GM12878 (cell line): ENCODE results near the gene UBR2. TPM values are rescaled to one million over a fixed set of nuclear protein-coding genes. Genes with fewer than 3 reads are reported as not detected.

Source experiments
- ATAC-seq: fragments of 200-7000 bp; cut with Tn5 transposase; 3 replicates; pipeline ENCODE4 v1.9.1; 2020; ENCODE audit warnings: mild to moderate bottlenecking, moderate library complexity
- BruUV-seq: library from RNA; stranded (reverse); fragments of 400-500 nt; replicated peaks from 2 replicates; lab custom pipeline; 2021; lab: Mats Ljungman, UMichigan
- CTCF ChIA-PET: fragments of 300-600 bp; sonication (Branson Sonifier 250); formaldehyde crosslinking; extraction: SDS; loops from one replicate; lab custom pipeline; 2021; ENCODE audit warnings: inconsistent platforms; lab: Yijun Ruan, JAX
- POLR2A ChIA-PET: fragments of 350-600 bp; formaldehyde crosslinking; extraction: SDS; loops from one replicate; lab custom pipeline; 2021; ENCODE audit warnings: inconsistent platforms; lab: Charles Lee
- RAD21 ChIA-PET: fragments of 300-600 bp; sonication (Branson Sonifier 250); formaldehyde crosslinking; loops from one replicate; lab custom pipeline; 2023; ENCODE audit warnings: antibody characterized with exemption; ENCODE audit not compliant: unreplicated experiment; lab: Charles Lee
- SMC1A ChIA-PET: fragments of 300-600 bp; sonication (Branson Sonifier 250); formaldehyde crosslinking; loops from one replicate; lab custom pipeline; 2023; ENCODE audit not compliant: unreplicated experiment, uncharacterized antibody; lab: Charles Lee
- DNase-seq: peaks from one replicate; pipeline ENCODE4 v3.0.0-alpha.2; 2011; ENCODE audit warnings: low read depth, low spot score
- FAIRE-seq: peaks from 3 replicates; lab custom pipeline; 2011; peaks lifted over from hg19 to GRCh38; lab: Jason Lieb, UNC
- H2AFZ ChIP-seq: 2 replicates; pipeline ENCODE4 v1.6.0; 2011; ENCODE audit warnings: low read depth, low read length, control low read depth; ENCODE audit not compliant: control insufficient read depth
- H3K27ac ChIP-seq: 2 replicates; pipeline ENCODE4 v1.5.1; 2011; ENCODE audit warnings: control low read depth; ENCODE audit not compliant: control insufficient read depth, insufficient read depth
- H3K27me3 ChIP-seq, 2 experiments: replicated peaks in 1 of 2; 2 replicates each; pipeline versions ENCODE4 v1.6.0 to v1.6.1; 2011; ENCODE audit warnings: low read length in 1 of 2; ENCODE audit not compliant: control insufficient read depth in 2 of 2, insufficient read depth in 2 of 2
- H3K36me3 ChIP-seq, 2 experiments: 2 replicates each; pipeline ENCODE4 v1.5.1; 2011; ENCODE audit warnings: low read length in 1 of 2; ENCODE audit not compliant: control insufficient read depth in 2 of 2, insufficient read depth in 2 of 2
- H3K4me1 ChIP-seq: 2 replicates; pipeline ENCODE4 v1.6.1; 2011; ENCODE audit warnings: mild to moderate bottlenecking, low read length, moderate library complexity, mixed read lengths; ENCODE audit not compliant: control insufficient read depth, insufficient read depth
- H3K4me2 ChIP-seq: 2 replicates; pipeline ENCODE4 v1.6.0; 2011; ENCODE audit warnings: control low read depth; ENCODE audit not compliant: control insufficient read depth, insufficient read depth
- H3K4me3 ChIP-seq: fragments of 200-600 bp; sonication (generic); 2 replicates; pipeline ENCODE4 v1.5.1; 2016
- H3K79me2 ChIP-seq: 2 replicates; pipeline ENCODE4 v1.6.0; 2011; ENCODE audit warnings: low read length; ENCODE audit not compliant: control insufficient read depth, insufficient read depth
- H3K9ac ChIP-seq: 2 replicates; pipeline ENCODE4 v1.8.0; 2011; ENCODE audit warnings: low read length, control low read depth, mixed read lengths; ENCODE audit not compliant: control insufficient read depth, insufficient read depth
- H3K9me3 ChIP-seq: replicated peaks from 3 replicates; pipeline ENCODE4 v1.5.1; 2011; ENCODE audit warnings: mild to moderate bottlenecking, low read length; ENCODE audit not compliant: control insufficient read depth, insufficient read depth
- H4K20me1 ChIP-seq: 2 replicates; pipeline ENCODE4 v1.6.0; 2011; ENCODE audit not compliant: control insufficient read depth, insufficient read depth
- CBX5 ChIP-seq: sonication (generic); IDR thresholded peaks from 2 replicates; pipeline ENCODE4 v1.6.1; 2016; ENCODE audit warnings: low read depth, moderate library complexity, mild to moderate bottlenecking, inconsistent platforms
- HDAC2 ChIP-seq: fragments of 200-600 bp; sonication (generic); IDR thresholded peaks from 2 replicates; pipeline ENCODE4 v1.6.1; 2017
- IKZF2 ChIP-seq, 2 experiments: fragments of 450-650 bp; IDR thresholded peaks; 2 replicates each; pipeline ENCODE4 v1.6.1; 2017; ENCODE audit warnings: mild to moderate bottlenecking in 2 of 2, moderate library complexity in 2 of 2
- JUNB ChIP-seq: IDR thresholded peaks from 2 replicates; pipeline ENCODE4 v1.6.1; 2016; ENCODE audit warnings: antibody characterized with exemption, mild to moderate bottlenecking
- LARP7 ChIP-seq: fragments of 450-650 bp; IDR thresholded peaks from 2 replicates; pipeline ENCODE4 v1.6.1; 2017; ENCODE audit warnings: mild to moderate bottlenecking
- MXI1 ChIP-seq: fragments of 150-350 bp; IDR thresholded peaks from 2 replicates; pipeline ENCODE4 v1.6.1; 2011; ENCODE audit warnings: low read depth, mild to moderate bottlenecking, inconsistent platforms, low read length, improper control_type of control experiment
- NR2C2 ChIP-seq: IDR thresholded peaks from 2 replicates; pipeline ENCODE4 v1.6.1; 2011; ENCODE audit warnings: borderline replicate concordance, low read depth; ENCODE audit not compliant: control insufficient read depth, insufficient read length
- POU2F2 ChIP-seq: IDR thresholded peaks from 3 replicates; pipeline ENCODE4 v1.6.1; 2011; ENCODE audit warnings: low read depth, mild to moderate bottlenecking, low read length, borderline replicate concordance
- RUNX3 ChIP-seq: IDR thresholded peaks from 2 replicates; pipeline ENCODE4 v1.6.1; 2012; ENCODE audit warnings: low read length, inconsistent platforms
- SMC3 ChIP-seq: IDR thresholded peaks from 2 replicates; pipeline ENCODE4 v1.6.1; 2011; ENCODE audit warnings: low read length, improper control_type of control experiment, borderline replicate concordance
- ZNF622 ChIP-seq: fragments of 450-650 bp; IDR thresholded peaks from 2 replicates; pipeline ENCODE4 v1.6.1; 2017; ENCODE audit warnings: mild to moderate bottlenecking, inconsistent platforms
- in situ Hi-C: fragments of 300-500 bp; cut with MboI; formaldehyde crosslinking; loops from 9 replicates; pipeline ENCODE4 v1.14.3; 2018; ENCODE audit warnings: mixed read lengths
- intact Hi-C: fragments of 100-400 bp; cut with micrococcal nuclease; formaldehyde crosslinking; loops from one replicate; pipeline ENCODE4 v1.14.2; 2022; ENCODE audit not compliant: unreplicated experiment
- polyA plus RNA-seq, 11 experiments: library from polyadenylated mRNA; depleted of rRNA in 4 of 11; unstranded in 6 of 11; stranded (reverse) in 5 of 11; fragments of >200 nt; fragmentation: Nextera tagmentation in 4 of 11; fragmentation: Illumina TruSeq in 1 of 11; extraction: Ambion mirVana in 4 of 11; extraction: Trizol in 1 of 11; gene quantifications; 1 replicate in 1 of 11; 2 replicates in 10 of 11; pipeline versions ENCODE4 v1.2.1 to v1.2.3, GENCODE V29; 2011 to 2016; ENCODE audit warnings: inconsistent platforms in 2 of 11, missing spikeins in 2 of 11, low read depth in 1 of 11
- total RNA-seq, 4 experiments: library from RNA; depleted of rRNA in 3 of 4; stranded (reverse); fragments of >200 nt in 3 of 4; fragmentation: Illumina TruSeq in 1 of 4; extraction: Trizol in 1 of 4; gene quantifications; 2 replicates each; pipeline versions ENCODE4 v1.2.1 to v1.2.3, GENCODE V29; 2013 to 2021
- TF ChIP-seq, protein P1 (sequence below): fragments of 450-650 bp; formaldehyde crosslinking; IDR thresholded peaks from 2 replicates; pipeline ENCODE4 v1.4.0; 2020; ENCODE audit warnings: mild to moderate bottlenecking, moderate library complexity

The UBR2 gene
- total and polyA plus RNA-seq, 10 of the 15 experiments (the other 5 are each of a cell fraction or from before 2014, with no cell fraction given): 2.3 to 18.4 (median 9.6) TPM

DNA sequence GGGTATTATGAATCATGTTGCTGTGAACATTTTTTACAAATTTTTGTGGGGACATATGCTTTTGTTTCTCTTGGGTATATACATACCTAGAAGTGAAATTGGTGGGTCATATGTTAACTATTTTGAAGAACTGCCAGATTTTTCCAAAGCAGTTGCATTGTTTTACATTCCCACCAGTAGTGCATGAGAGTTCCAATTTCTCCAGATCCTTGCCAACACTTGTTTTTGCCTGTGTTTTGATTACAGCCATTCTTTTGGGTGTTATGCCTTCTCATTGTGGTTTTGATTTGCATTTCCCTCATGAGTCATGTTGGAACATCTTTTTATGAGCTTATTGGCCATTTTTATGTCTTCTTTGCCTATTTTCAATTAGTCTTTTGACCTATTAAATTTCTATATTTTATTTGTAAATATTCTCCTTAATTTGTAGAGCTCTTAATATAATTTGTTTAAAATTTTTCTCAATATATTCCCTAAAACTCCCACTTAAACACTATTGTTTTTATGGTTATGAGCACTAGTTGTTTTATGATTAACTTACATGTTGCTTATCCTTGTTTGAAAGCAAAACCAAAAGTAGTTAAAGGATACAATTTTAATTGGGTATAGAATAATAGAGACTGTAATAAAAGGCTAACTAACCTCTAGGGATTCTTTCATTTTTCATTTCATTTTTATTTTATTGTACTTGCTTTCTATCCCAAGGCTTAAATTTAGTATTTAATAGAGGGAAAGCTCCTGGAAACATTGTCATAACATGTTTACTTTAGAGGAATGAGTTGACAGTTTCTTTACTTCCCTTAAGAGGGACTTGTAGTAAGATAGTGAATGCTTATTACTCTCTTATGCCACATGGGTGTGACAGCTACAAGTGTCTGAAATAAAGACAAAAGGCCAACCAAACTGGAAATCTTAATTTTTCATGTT, 5.5 kb downstream of the UBR2 start:
- H3K79me2 ChIP-seq: peaks cover 70% of the 10 kb centered on the region
- H3K9me3 ChIP-seq: no peaks in the 10 kb centered on the region
- no peak for TF ChIP-seq HDAC2
- TF ChIP-seq IKZF2 (IDR thresholded peaks at IDR 0.05): no peak
- peak; percentile 71 for TF ChIP-seq RUNX3
- no peak for TF ChIP-seq MXI1
- no peak for TF ChIP-seq ZNF622
- TF ChIP-seq, protein P1, sequence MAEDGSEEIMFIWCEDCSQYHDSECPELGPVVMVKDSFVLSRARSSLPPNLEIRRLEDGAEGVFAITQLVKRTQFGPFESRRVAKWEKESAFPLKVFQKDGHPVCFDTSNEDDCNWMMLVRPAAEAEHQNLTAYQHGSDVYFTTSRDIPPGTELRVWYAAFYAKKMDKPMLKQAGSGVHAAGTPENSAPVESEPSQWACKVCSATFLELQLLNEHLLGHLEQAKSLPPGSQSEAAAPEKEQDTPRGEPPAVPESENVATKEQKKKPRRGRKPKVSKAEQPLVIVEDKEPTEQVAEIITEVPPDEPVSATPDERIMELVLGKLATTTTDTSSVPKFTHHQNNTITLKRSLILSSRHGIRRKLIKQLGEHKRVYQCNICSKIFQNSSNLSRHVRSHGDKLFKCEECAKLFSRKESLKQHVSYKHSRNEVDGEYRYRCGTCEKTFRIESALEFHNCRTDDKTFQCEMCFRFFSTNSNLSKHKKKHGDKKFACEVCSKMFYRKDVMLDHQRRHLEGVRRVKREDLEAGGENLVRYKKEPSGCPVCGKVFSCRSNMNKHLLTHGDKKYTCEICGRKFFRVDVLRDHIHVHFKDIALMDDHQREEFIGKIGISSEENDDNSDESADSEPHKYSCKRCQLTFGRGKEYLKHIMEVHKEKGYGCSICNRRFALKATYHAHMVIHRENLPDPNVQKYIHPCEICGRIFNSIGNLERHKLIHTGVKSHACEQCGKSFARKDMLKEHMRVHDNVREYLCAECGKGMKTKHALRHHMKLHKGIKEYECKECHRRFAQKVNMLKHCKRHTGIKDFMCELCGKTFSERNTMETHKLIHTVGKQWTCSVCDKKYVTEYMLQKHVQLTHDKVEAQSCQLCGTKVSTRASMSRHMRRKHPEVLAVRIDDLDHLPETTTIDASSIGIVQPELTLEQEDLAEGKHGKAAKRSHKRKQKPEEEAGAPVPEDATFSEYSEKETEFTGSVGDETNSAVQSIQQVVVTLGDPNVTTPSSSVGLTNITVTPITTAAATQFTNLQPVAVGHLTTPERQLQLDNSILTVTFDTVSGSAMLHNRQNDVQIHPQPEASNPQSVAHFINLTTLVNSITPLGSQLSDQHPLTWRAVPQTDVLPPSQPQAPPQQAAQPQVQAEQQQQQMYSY (CRISPR knock-in tag): no peak
- no peak for TF ChIP-seq SMC3
- TF ChIP-seq JUNB: peak; percentile 29; the same call in 1 of the 2 replicates
- TF ChIP-seq CBX5: no peak
- TF ChIP-seq LARP7: no peak
- TF ChIP-seq POU2F2: peak; percentile 62; the same call in 1 of the 3 replicates
- TF ChIP-seq NR2C2: no peak
- TF ChIP-seq, all 136 proteins: peak for 3
- no peaks in the 10 kb centered on the region; a peak in 1 of 4 replicates for H3K36me3 ChIP-seq
- H3K9ac ChIP-seq: no peak overlapping the region
- RAD21 ChIA-PET: interaction anchor here (0.9 to 1.5 kb wide), 6 partner anchors 9 to 179 kb away, joined by 3 to 5 read pairs (median 3); no protein-coding TSS in a partner anchor
- SMC1A ChIA-PET: interaction anchor here (0.6 to 1.9 kb wide), 11 partner anchors 8 to 360 kb away, joined by 3 to 6 read pairs (median 4); partner anchors contain the start of gene CNPY3
- BruUV-seq: no TSS peak
- H3K27me3 ChIP-seq: no peaks in the 10 kb centered on the region
- intact Hi-C loops: no loop called here
- ATAC-seq (peak; percentile 21; the same call in 1 of the 3 replicates), FAIRE-seq (no peak), DNase-seq (no peak)
- H3K27ac ChIP-seq: peak overlapping the region; percentile 51; the same call in 1 of the 2 replicates
- no peak overlapping the region for H2AFZ ChIP-seq
- no peaks in the 10 kb centered on the region for H4K20me1 ChIP-seq
- POLR2A ChIA-PET: interaction anchor here (0.6 to 1.6 kb wide), 4 partner anchors 24 to 231 kb away, joined by 3 to 4 read pairs (median 4); partner anchors contain the start of genes BICRAL and TBCC
- H3K4me2 ChIP-seq: peak overlapping the region; percentile 46
- H3K4me3 ChIP-seq: no peak overlapping the region
- in situ Hi-C loops: no loop called here
- CTCF ChIA-PET: interaction anchor here (0.7 to 1.4 kb wide), 9 partner anchors 9 to 366 kb away, joined by 3 to 5 read pairs (median 3); no protein-coding TSS in a partner anchor
- peaks cover 8% of the 10 kb centered on the region for H3K4me1 ChIP-seq
